ENCODE measurements around the gene SLC2A6.

The SLC2A6 gene

GRCh38 chr9:133428617-133429101 lies 50.2 kb downstream of the SLC2A6 start:
- no peak for TF ChIP-seq CTCF (conservative IDR thresholded peaks at IDR 0.05; ENCODE audit: low read depth, low read length)
- DNase-seq (ENCODE audit: low read depth): no peak
- no peak overlapping the region for H3K4me3 ChIP-seq (ENCODE audit: low read length)

DNA sequence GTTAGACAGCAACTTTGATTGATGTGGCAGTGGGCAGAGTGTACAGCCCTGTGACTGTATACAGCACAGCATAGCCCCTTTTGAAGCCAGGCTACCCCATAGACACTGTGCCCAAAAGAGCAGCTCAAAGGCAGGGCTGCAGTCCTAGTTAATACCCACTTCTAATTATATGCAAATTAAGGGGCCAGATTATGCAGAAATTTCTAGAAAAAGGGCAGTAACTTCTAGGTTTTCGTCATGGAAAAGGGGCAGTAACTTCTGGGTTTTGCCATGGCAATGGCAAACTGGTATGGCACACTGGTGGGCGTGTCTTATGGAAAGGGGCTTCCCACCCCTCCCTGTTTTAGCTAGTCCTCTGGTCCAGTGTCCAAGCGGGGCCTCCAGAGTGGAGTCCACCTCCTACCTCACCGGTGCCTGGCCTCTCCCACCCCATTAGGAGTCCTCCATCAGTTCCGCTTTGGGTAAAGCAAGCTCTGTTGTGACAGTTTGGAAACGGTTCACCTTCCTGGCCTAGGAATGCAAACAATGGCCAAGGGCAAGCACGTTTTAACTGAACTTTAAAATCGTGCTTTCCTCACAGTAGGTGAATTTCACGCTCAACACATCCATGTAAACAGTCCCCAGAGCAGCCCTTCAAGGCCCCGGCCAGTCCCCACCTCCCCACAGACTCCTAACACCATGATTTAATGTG lies 51.1 kb downstream of the SLC2A6 start:
- no peak overlapping the region for H3K4me3 ChIP-seq (ENCODE audit: low read length)
- DNase-seq (ENCODE audit: low read depth): no peak
- no peak for TF ChIP-seq CTCF (conservative IDR thresholded peaks at IDR 0.05; ENCODE audit: low read depth, low read length)

DNA sequence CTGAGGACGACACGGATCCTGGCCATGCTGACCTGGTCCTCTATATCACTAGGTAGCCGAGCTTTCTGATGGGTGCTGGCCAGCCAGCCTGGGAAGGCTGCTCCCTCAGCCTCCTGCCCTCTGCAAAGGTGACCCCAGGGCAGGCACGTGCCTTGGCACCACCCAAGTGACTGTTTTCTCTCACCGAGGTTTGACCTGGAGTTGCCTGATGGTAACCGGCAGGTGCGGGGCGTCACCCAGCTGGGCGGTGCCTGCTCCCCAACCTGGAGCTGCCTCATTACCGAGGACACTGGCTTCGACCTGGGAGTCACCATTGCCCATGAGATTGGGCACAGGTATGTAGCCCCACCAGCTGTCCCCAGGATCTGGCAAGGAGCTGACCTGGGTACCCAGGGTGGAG lies 52.9 kb downstream of the SLC2A6 start:
- no peak overlapping the region for H3K4me3 ChIP-seq (ENCODE audit: low read length)
- DNase-seq (ENCODE audit: low read depth): no peak
- TF ChIP-seq CTCF (conservative IDR thresholded peaks at IDR 0.05; ENCODE audit: low read depth, low read length): no peak

- no peak for TF ChIP-seq CTCF (conservative IDR thresholded peaks at IDR 0.05; ENCODE audit: low read depth, low read length)
- no peak for DNase-seq (ENCODE audit: low read depth)
These were observed 53.8 kb downstream of the SLC2A6 start for GRCh38 chr9:133425049-133425632.

DNA sequence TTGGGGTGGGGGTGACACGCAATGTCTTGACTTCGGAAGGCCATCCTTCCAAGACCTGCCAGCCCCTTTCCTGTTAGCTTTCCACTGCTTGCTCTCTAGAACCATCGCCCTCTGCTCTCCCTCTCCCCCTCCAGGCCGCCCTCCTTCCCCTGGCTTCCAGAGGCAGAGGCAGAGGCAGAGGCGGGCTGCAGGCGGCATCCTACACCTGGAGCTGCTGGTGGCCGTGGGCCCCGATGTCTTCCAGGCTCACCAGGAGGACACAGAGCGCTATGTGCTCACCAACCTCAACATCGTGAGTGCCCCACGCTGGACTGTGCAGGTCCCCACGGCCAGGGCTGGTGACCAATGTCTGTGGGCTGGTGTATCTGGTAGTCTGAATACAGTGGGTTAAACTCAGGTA lies 54.7 kb downstream of the SLC2A6 start:
- H3K4me3 ChIP-seq (ENCODE audit: low read length): no peak overlapping the region
- DNase-seq (ENCODE audit: low read depth): no peak
- TF ChIP-seq CTCF (conservative IDR thresholded peaks at IDR 0.05; ENCODE audit: low read depth, low read length): no peak

More at GRCh38 chr9:133425049-133425632, 53.8 kb downstream of the SLC2A6 start:
- H3K4me3 ChIP-seq (ENCODE audit: low read length): no peak overlapping the region

GRCh38 chr9:133423216-133423615 lies 55.7 kb downstream of the SLC2A6 start:
- no peak overlapping the region for H3K4me3 ChIP-seq (ENCODE audit: low read length)
- TF ChIP-seq CTCF (conservative IDR thresholded peaks at IDR 0.05; ENCODE audit: low read depth, low read length): no peak
- DNase-seq (ENCODE audit: low read depth): no peak

Data from retinal pigment epithelial cell (primary cell).